Measurements from ENCODE around the gene TBC1D5.

TBC1D5 gene

DNA sequence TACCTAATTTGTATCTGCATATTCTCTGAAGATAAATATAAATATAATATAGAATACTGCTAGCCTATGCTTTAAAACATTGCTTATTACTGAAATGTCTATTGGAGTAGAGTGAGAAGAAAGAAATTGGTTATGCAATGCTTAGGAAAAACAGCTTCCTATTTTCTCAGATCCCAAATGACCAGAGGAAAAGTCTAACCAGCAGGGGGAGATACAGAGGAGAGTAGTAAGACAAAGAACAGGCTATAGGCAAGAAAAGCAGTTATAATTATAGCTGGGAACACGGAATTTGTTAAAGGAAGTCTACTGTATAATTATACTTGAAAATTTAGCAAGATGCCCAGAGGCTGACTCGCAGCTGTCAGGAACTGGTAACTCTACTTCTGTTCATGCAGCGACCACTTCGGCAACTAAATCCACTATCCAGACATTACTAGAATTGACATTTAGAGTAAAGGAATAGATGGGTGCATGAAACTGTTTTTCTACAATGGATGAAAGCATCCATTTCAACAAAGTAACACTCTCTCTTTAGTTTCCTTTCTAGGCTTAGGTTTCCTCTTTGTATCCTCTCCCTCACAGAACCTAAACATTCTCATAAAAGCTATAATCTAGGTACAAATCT is 97.2 kb downstream of the TBC1D5 start:
- Histone ChIP-seq H3K4me1 (ENCODE audit: insufficient read depth, low read length, poor library complexity, severe bottlenecking) (peaks cover 8% of the 10 kb centered on the region), H3K36me3 (ENCODE audit: insufficient read depth, low read length) (no peaks in the 10 kb centered on the region), H3F3A (ENCODE audit: low read depth) (no peaks in the 10 kb centered on the region), H2AFZ (ENCODE audit: low read length) (no peak overlapping the region), H3K79me2 (ENCODE audit: insufficient read depth, low read length) (peaks cover 47% of the 10 kb centered on the region), H3K9me3 (ENCODE audit: insufficient read depth, low read depth, low read length) (no peaks in the 10 kb centered on the region), H3K27me3 (ENCODE audit: insufficient read depth, low read length, poor library complexity, severe bottlenecking) (no peaks in the 10 kb centered on the region), H3K4me3 (ENCODE audit: low read length, poor library complexity, severe bottlenecking) (no peak overlapping the region), H3K4me2 (ENCODE audit: low read depth, low read length, poor library complexity, severe bottlenecking) (peak overlapping the region; percentile 18), H3K9ac (ENCODE audit: low read depth, low read length, poor library complexity, severe bottlenecking) (no peak overlapping the region), H3K9me2 (replicated peaks; ENCODE audit: low read depth, low read length) (no peaks in the 10 kb centered on the region), H4K20me1 (ENCODE audit: insufficient read depth, low read length, poor library complexity, severe bottlenecking) (no peaks in the 10 kb centered on the region)
- no peak for TF ChIP-seq EZH2phosphoT487 (IDR thresholded peaks at IDR 0.05; ENCODE audit: borderline replicate concordance)
- TF ChIP-seq, protein P1, sequence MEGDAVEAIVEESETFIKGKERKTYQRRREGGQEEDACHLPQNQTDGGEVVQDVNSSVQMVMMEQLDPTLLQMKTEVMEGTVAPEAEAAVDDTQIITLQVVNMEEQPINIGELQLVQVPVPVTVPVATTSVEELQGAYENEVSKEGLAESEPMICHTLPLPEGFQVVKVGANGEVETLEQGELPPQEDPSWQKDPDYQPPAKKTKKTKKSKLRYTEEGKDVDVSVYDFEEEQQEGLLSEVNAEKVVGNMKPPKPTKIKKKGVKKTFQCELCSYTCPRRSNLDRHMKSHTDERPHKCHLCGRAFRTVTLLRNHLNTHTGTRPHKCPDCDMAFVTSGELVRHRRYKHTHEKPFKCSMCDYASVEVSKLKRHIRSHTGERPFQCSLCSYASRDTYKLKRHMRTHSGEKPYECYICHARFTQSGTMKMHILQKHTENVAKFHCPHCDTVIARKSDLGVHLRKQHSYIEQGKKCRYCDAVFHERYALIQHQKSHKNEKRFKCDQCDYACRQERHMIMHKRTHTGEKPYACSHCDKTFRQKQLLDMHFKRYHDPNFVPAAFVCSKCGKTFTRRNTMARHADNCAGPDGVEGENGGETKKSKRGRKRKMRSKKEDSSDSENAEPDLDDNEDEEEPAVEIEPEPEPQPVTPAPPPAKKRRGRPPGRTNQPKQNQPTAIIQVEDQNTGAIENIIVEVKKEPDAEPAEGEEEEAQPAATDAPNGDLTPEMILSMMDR (conservative IDR thresholded peaks at IDR 0.05; ENCODE audit: low read length), result peak; percentile 80

DNA sequence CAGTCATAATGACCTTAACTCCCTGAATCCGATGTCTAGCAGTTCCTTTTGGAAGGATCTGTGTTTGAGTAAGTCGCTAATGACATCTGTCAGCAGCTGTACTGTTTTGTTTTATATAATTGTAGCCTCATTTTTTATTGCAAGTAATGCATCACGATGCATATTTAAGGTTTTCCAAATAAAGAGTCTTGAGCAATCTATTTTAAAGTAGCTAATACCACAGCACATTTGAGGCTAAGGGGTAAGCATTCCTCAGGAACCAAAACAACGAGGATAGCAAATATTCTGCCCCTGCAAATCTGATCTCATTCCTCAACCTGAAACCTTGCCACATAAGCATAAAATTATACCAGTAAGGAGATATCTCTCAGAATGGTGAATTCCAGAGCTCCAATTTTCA is 98.7 kb downstream of the TBC1D5 start:
- Histone ChIP-seq H3K4me1 (ENCODE audit: insufficient read depth, low read length, poor library complexity, severe bottlenecking) (peaks cover 16% of the 10 kb centered on the region), H3K36me3 (ENCODE audit: insufficient read depth, low read length) (no peaks in the 10 kb centered on the region), H3K79me2 (ENCODE audit: insufficient read depth, low read length) (peaks cover 51% of the 10 kb centered on the region), H3K9ac (ENCODE audit: low read depth, low read length, poor library complexity, severe bottlenecking) (no peak overlapping the region), H4K20me1 (ENCODE audit: insufficient read depth, low read length, poor library complexity, severe bottlenecking) (no peaks in the 10 kb centered on the region), H3K4me3 (ENCODE audit: low read length, poor library complexity, severe bottlenecking) (no peak overlapping the region), H3K4me2 (ENCODE audit: low read depth, low read length, poor library complexity, severe bottlenecking) (no peak overlapping the region), H3K9me2 (replicated peaks; ENCODE audit: low read depth, low read length) (no peaks in the 10 kb centered on the region), H2AFZ (ENCODE audit: low read length) (no peak overlapping the region), H3K9me3 (ENCODE audit: insufficient read depth, low read depth, low read length) (no peaks in the 10 kb centered on the region), H3F3A (ENCODE audit: low read depth) (no peaks in the 10 kb centered on the region), H3K27me3 (ENCODE audit: insufficient read depth, low read length, poor library complexity, severe bottlenecking) (no peaks in the 10 kb centered on the region)
- no peak for TF ChIP-seq EZH2phosphoT487 (IDR thresholded peaks at IDR 0.05; ENCODE audit: borderline replicate concordance)
- TF ChIP-seq, protein P1 (conservative IDR thresholded peaks at IDR 0.05; ENCODE audit: low read length), result no peak

DNA sequence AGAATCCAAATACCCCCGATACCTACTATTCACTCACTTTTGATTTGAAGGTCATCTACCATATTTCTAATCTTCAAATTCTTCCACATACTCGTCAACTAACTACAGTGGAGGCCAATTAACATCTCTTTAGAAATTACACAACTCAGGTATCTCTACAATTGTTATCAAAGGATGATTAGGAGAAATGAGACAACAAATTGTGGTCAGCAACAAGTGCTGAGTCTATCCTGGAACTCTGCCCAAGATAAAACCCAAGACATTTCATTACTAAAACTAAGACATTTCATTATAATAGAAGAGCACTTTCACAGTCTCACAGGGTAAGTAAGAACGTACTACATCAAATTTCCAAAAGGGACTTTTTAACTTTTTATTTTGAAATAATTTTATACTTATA is 100.0 kb downstream of the TBC1D5 start:
- Histone ChIP-seq H3K36me3 (ENCODE audit: insufficient read depth, low read length) (no peaks in the 10 kb centered on the region), H3K9ac (ENCODE audit: low read depth, low read length, poor library complexity, severe bottlenecking) (no peak overlapping the region), H3F3A (ENCODE audit: low read depth) (no peaks in the 10 kb centered on the region), H3K79me2 (ENCODE audit: insufficient read depth, low read length) (peaks cover 52% of the 10 kb centered on the region), H3K27me3 (ENCODE audit: insufficient read depth, low read length, poor library complexity, severe bottlenecking) (no peaks in the 10 kb centered on the region), H2AFZ (ENCODE audit: low read length) (no peak overlapping the region), H3K4me1 (ENCODE audit: insufficient read depth, low read length, poor library complexity, severe bottlenecking) (peaks cover 16% of the 10 kb centered on the region), H3K4me2 (ENCODE audit: low read depth, low read length, poor library complexity, severe bottlenecking) (no peak overlapping the region), H3K9me2 (replicated peaks; ENCODE audit: low read depth, low read length) (no peaks in the 10 kb centered on the region), H4K20me1 (ENCODE audit: insufficient read depth, low read length, poor library complexity, severe bottlenecking) (no peaks in the 10 kb centered on the region), H3K4me3 (ENCODE audit: low read length, poor library complexity, severe bottlenecking) (no peak overlapping the region), H3K9me3 (ENCODE audit: insufficient read depth, low read depth, low read length) (no peaks in the 10 kb centered on the region)
- no peak for TF ChIP-seq EZH2phosphoT487 (IDR thresholded peaks at IDR 0.05; ENCODE audit: borderline replicate concordance)
- TF ChIP-seq, protein P1 (conservative IDR thresholded peaks at IDR 0.05; ENCODE audit: low read length), result no peak

All from Loucy (cell line).